Testis (tissue), 2 donors: ENCODE measurements around the gene DCLK1.

Experiments
- CTCF ChIP-seq, 3 experiments: fragments of 450-650 bp in 2 of 3; fragments of 200-600 bp in 1 of 3; sonication (generic) in 1 of 3; IDR thresholded peaks; one replicate each; pipeline ENCODE4 v1.5.1; 2016 to 2019; ENCODE audit warnings: antibody characterized with exemption in 3 of 3, mild to moderate bottlenecking in 2 of 3, moderate library complexity in 1 of 3
- POLR2A ChIP-seq: fragments of 450-650 bp; IDR thresholded peaks from one replicate; pipeline ENCODE4 v1.6.1; 2017; ENCODE audit warnings: antibody characterized with exemption, mild to moderate bottlenecking, moderate library complexity

- TF ChIP-seq CTCF (IDR thresholded peaks at IDR 0.05) (no peak), POLR2A (no peak)
Measured at GRCh38 chr13:35984287-35984686, 146.9 kb downstream of the DCLK1 start.
